ENCODE results near the gene ZNF362.

GRCh38 chr1:33256471-33257206, at the start of gene ZNF362:
- TF ChIP-seq CTCF (IDR thresholded peaks at IDR 0.05; ENCODE audit: poor library complexity) (no peak), EZH2phosphoT487 (IDR thresholded peaks at IDR 0.05; ENCODE audit: low read depth, severe bottlenecking, unreplicated experiment) (no peak)

Measured in hepatocyte (in vitro differentiated cells).